Stimulated activated CD4-positive, alpha-beta T cell treated with anti-CD3 and anti-CD28 coated beads, Interleukin-4, amount 100 ng/mL, for 4 hours (primary cell): ENCODE measurements around the gene ADGRG3.
"Not testable (repeated sequence)": the region's sequence is repeated elsewhere in the genome, so short reads cannot be mapped to it uniquely, and the experiment has no call there.

Source experiments
- DNase-seq, 2 experiments: peaks; one replicate each; pipeline ENCODE4 v3.0.0-alpha.2; 2020

The ADGRG3 gene

GRCh38 chr16:57722210-57722499, 54.0 kb downstream of the ADGRG3 start:
- DNase-seq: no peak

- DNase-seq: no peak
Observed at GRCh38 chr16:57722651-57723050, 54.5 kb downstream of the ADGRG3 start.

GRCh38 chr16:57723170-57723569, 55.1 kb downstream of the ADGRG3 start:
- no peak for DNase-seq

- DNase-seq: no peak
Observed at GRCh38 chr16:57724531-57724930, 56.4 kb downstream of the ADGRG3 start.

GRCh38 chr16:57725151-57725550, 57.0 kb downstream of the ADGRG3 start:
- DNase-seq: no peak

- DNase-seq: no peak
Observed at GRCh38 chr16:57725554-57725953, 57.4 kb downstream of the ADGRG3 start.

- no peak for DNase-seq
Observed at GRCh38 chr16:57725976-57726375, 57.9 kb downstream of the ADGRG3 start.

- DNase-seq: no peak
Observed at GRCh38 chr16:57726433-57726947, 58.4 kb downstream of the ADGRG3 start.

GRCh38 chr16:57727610-57728009, 59.5 kb downstream of the ADGRG3 start:
- no peak for DNase-seq

GRCh38 chr16:57728336-57729181, 60.5 kb downstream of the ADGRG3 start:
- no peak for DNase-seq

- DNase-seq: no peak
Observed at GRCh38 chr16:57729182-57729484, 61.0 kb downstream of the ADGRG3 start.

- DNase-seq: not testable (repeated sequence)
Observed at GRCh38 chr16:57729852-57730251, 61.7 kb downstream of the ADGRG3 start.

GRCh38 chr16:57730771-57731730, 62.9 kb downstream of the ADGRG3 start:
- no peak for DNase-seq

- DNase-seq: no peak
Observed at GRCh38 chr16:57732037-57732436, 63.9 kb downstream of the ADGRG3 start.

- DNase-seq: no peak
Observed at GRCh38 chr16:57732714-57733113, 64.6 kb downstream of the ADGRG3 start.

GRCh38 chr16:57734308-57734924, 66.3 kb downstream of the ADGRG3 start:
- no peak for DNase-seq

- peak; percentile 94 to 98 for DNase-seq
Observed at GRCh38 chr16:57734925-57735754, 67.0 kb downstream of the ADGRG3 start.

- DNase-seq: no peak
Observed at GRCh38 chr16:57735755-57736418, 67.8 kb downstream of the ADGRG3 start, which contains the start of gene KATNB1. TSS of gene KATNB1 (plus strand) at chr16:57735770. CDS start at chr16:57737244, 1,474 bp downstream.

GRCh38 chr16:57736419-57737351, 68.6 kb downstream of the ADGRG3 start:
- peak; percentile 22 to 42 for DNase-seq

GRCh38 chr16:57738844-57739243, 70.7 kb downstream of the ADGRG3 start:
- no peak for DNase-seq
